IMR-90 (cell line): Measurements from ENCODE around the gene CDH12. TPM values are rescaled to one million over a fixed set of nuclear protein-coding genes. Genes with fewer than 3 reads are reported as not detected.

ENCODE experiments used
- ATAC-seq: fragments of 200-7000 bp; cut with Tn5 transposase; 2 replicates; pipeline ENCODE4 v1.9.1; 2020; ENCODE audit warnings: low read depth, mild to moderate bottlenecking, moderate library complexity
- BruUV-seq: library from RNA; stranded (reverse); fragments of 400-500 nt; replicated peaks from 2 replicates; lab custom pipeline; 2021; lab: Mats Ljungman, UMichigan
- CTCF ChIA-PET: fragments of 300-600 bp; formaldehyde crosslinking; extraction: SDS; loops from one replicate; lab custom pipeline; 2021; ENCODE audit warnings: antibody characterized with exemption; lab: Yijun Ruan, JAX
- POLR2A ChIA-PET: fragments of 300-600 bp; sonication (Branson Sonifier 250); formaldehyde crosslinking; loops from one replicate; lab custom pipeline; 2022; ENCODE audit warnings: antibody characterized with exemption; ENCODE audit not compliant: unreplicated experiment; lab: Charles Lee
- DNase-seq: peaks from one replicate; pipeline ENCODE4 v3.0.0; 2013
- H2AFZ ChIP-seq: replicated peaks from 2 replicates; pipeline ENCODE3; 2013; ENCODE audit warnings: low read length, mild to moderate bottlenecking; ENCODE audit not compliant: poor library complexity
- H2AK5ac ChIP-seq: 2 replicates; pipeline ENCODE4 v1.6.1; 2013; ENCODE audit warnings: low read depth, low read length, inconsistent platforms
- H2AK9ac ChIP-seq: replicated peaks from 2 replicates; pipeline ENCODE3; 2013; ENCODE audit warnings: mild to moderate bottlenecking, low read depth, low read length, moderate library complexity; ENCODE audit not compliant: poor library complexity
- H2BK120ac ChIP-seq: 2 replicates; pipeline ENCODE4 v1.6.1; 2013; ENCODE audit warnings: low read depth, low read length, inconsistent platforms
- H2BK15ac ChIP-seq: 3 replicates; pipeline ENCODE4 v1.6.1; 2013; ENCODE audit warnings: low read depth, low read length, inconsistent platforms
- H2BK20ac ChIP-seq: 2 replicates; pipeline ENCODE4 v1.6.1; 2013; ENCODE audit warnings: low read depth, mild to moderate bottlenecking, inconsistent platforms, low read length, moderate library complexity
- H2BK5ac ChIP-seq: 2 replicates; pipeline ENCODE4 v1.6.1; 2013; ENCODE audit warnings: mild to moderate bottlenecking, low read depth, low read length, inconsistent platforms; ENCODE audit not compliant: poor library complexity, severe bottlenecking
- H3K14ac ChIP-seq: replicated peaks from 2 replicates; pipeline ENCODE4 v1.6.1; 2013; ENCODE audit warnings: low read depth, low read length, inconsistent platforms
- H3K18ac ChIP-seq: 2 replicates; pipeline ENCODE4 v1.6.1; 2013; ENCODE audit warnings: low read depth, low read length, control low read depth
- H3K23ac ChIP-seq: 2 replicates; pipeline ENCODE4 v1.6.1; 2013; ENCODE audit warnings: low read depth, low read length, inconsistent platforms
- H3K27ac ChIP-seq: 2 replicates; pipeline ENCODE4 v1.5.1; 2013; ENCODE audit warnings: mild to moderate bottlenecking, control low read depth, low read length; ENCODE audit not compliant: insufficient read depth
- H3K27me3 ChIP-seq: 2 replicates; pipeline ENCODE4 v1.6.1; 2013; ENCODE audit warnings: low read length; ENCODE audit not compliant: control insufficient read depth, insufficient read depth
- H3K36me3 ChIP-seq: 2 replicates; pipeline ENCODE4 v1.6.1; 2013; ENCODE audit warnings: low read length, mixed read lengths; ENCODE audit not compliant: control insufficient read depth, insufficient read depth
- H3K4ac ChIP-seq: 2 replicates; pipeline ENCODE4 v1.6.1; 2013; ENCODE audit warnings: low read depth, low read length, inconsistent platforms
- H3K4me1 ChIP-seq: 2 replicates; pipeline ENCODE4 v1.6.1; 2013; ENCODE audit warnings: low read length, mixed read lengths; ENCODE audit not compliant: control insufficient read depth, insufficient read depth
- H3K4me2 ChIP-seq: 2 replicates; pipeline ENCODE4 v1.6.1; 2013; ENCODE audit warnings: low read depth, mild to moderate bottlenecking, control low read depth, low read length, moderate library complexity
- H3K4me3 ChIP-seq: 2 replicates; pipeline ENCODE4 v1.5.1; 2013; ENCODE audit warnings: low read depth, mild to moderate bottlenecking, control low read depth, low read length, moderate library complexity; ENCODE audit not compliant: insufficient read depth
- H3K56ac ChIP-seq: 2 replicates; pipeline ENCODE4 v1.6.1; 2013; ENCODE audit warnings: low read length, inconsistent platforms; ENCODE audit not compliant: insufficient read depth; ENCODE audit errors: extremely low read depth
- H3K79me1 ChIP-seq, 2 experiments: 2 replicates each; pipeline ENCODE4 v1.6.1; 2013; ENCODE audit warnings: low read length in 2 of 2, inconsistent platforms in 1 of 2, low read depth in 1 of 2
- H3K9ac ChIP-seq: 2 replicates; pipeline ENCODE4 v1.6.1; 2013; ENCODE audit warnings: low read depth, low read length, control low read depth
- H3K9me1 ChIP-seq: 2 replicates; pipeline ENCODE4 v1.6.1; 2013; ENCODE audit warnings: low read length, inconsistent platforms; ENCODE audit not compliant: insufficient read depth
- H3K9me3 ChIP-seq: 2 replicates; pipeline ENCODE4 v1.6.1; 2013; ENCODE audit warnings: low read length; ENCODE audit not compliant: control insufficient read depth, insufficient read depth
- H4K20me1 ChIP-seq: 2 replicates; pipeline ENCODE4 v1.6.1; 2013; ENCODE audit warnings: low read length, inconsistent platforms; ENCODE audit not compliant: insufficient read depth
- H4K5ac ChIP-seq: 2 replicates; pipeline ENCODE4 v1.6.1; 2013; ENCODE audit warnings: mild to moderate bottlenecking, low read depth, low read length, control low read depth
- H4K8ac ChIP-seq, 2 experiments: 2 replicates each; pipeline ENCODE4 v1.6.1; 2013; ENCODE audit warnings: low read depth in 2 of 2, low read length in 2 of 2, control low read depth in 1 of 2, inconsistent platforms in 1 of 2
- H4K91ac ChIP-seq: 2 replicates; pipeline ENCODE4 v1.6.1; 2013; ENCODE audit warnings: low read depth, low read length, inconsistent platforms; ENCODE audit not compliant: insufficient read depth
- MAFK ChIP-seq: IDR thresholded peaks from 2 replicates; pipeline ENCODE4 v1.6.1; 2012; ENCODE audit warnings: low read depth, low read length, improper control_type of control experiment
- RAD21 ChIP-seq: IDR thresholded peaks from 2 replicates; pipeline ENCODE4 v1.6.1; 2012; ENCODE audit warnings: low read length, improper control_type of control experiment
- RFX5 ChIP-seq: IDR thresholded peaks from 2 replicates; pipeline ENCODE4 v1.8.0; 2012; ENCODE audit warnings: low read depth, mild to moderate bottlenecking, low read length, moderate library complexity
- SMC3 ChIP-seq: fragments of 150-350 bp; IDR thresholded peaks from 2 replicates; pipeline ENCODE4 v1.6.1; 2016; ENCODE audit warnings: low read depth, mild to moderate bottlenecking, antibody characterized with exemption, low read length, moderate library complexity
- WGBS, 2 experiments: methylation state at CpG; one replicate each; pipeline versions ENCODE4 v1.1.5 to v1.1.7; 2013; ENCODE audit warnings: missing lambda C conversion rate in 2 of 2; ENCODE audit not compliant: insufficient read length in 1 of 2; ENCODE audit errors: extremely low coverage in 2 of 2; 5-methylcytosine and 5-hydroxymethylcytosine counted together
- dilution Hi-C: fragments of 300-500 bp; cut with HindIII; formaldehyde crosslinking; loops from one replicate; pipeline ENCODE4 v1.14.3; 2018; ENCODE audit warnings: low sequenced_read_pairs; ENCODE audit not compliant: unreplicated experiment
- in situ Hi-C: fragments of 300-500 bp; cut with MboI; formaldehyde crosslinking; loops from 3 replicates; pipeline ENCODE4 v1.14.3; 2019; ENCODE audit warnings: low sequenced_read_pairs, inconsistent platforms, mixed read lengths
- intact Hi-C: fragments of 100-400 bp; cut with micrococcal nuclease; formaldehyde crosslinking; loops from 2 replicates; pipeline ENCODE4 v1.10.0; 2022
- polyA plus RNA-seq, 3 experiments: library from polyadenylated mRNA; depleted of rRNA; stranded (reverse); fragments of >200 nt; gene quantifications; 2 replicates each; pipeline ENCODE4 v1.2.3, GENCODE V29; 2012; ENCODE audit warnings: low replicate concordance in 1 of 3
- total RNA-seq: library from RNA; depleted of rRNA; stranded (reverse); fragments of >200 nt; gene quantifications from 2 replicates; pipeline ENCODE4 v1.2.3, GENCODE V29; 2012
- TF ChIP-seq, protein P1 (sequence below): fragments of 150-350 bp; IDR thresholded peaks from 2 replicates; pipeline ENCODE4 v1.6.1; 2017; ENCODE audit warnings: mild to moderate bottlenecking, antibody characterized with exemption, low read length, low read depth
- TF ChIP-seq, protein P2 (sequence below): fragments of 150-350 bp; IDR thresholded peaks from 2 replicates; pipeline ENCODE4 v1.6.1; 2016; ENCODE audit warnings: low read depth, mild to moderate bottlenecking, low read length, moderate library complexity, borderline replicate concordance

CDH12 gene
- total and polyA plus RNA-seq, 2 of the 4 experiments (the other 2 are of a cell fraction), result not detected

DNA sequence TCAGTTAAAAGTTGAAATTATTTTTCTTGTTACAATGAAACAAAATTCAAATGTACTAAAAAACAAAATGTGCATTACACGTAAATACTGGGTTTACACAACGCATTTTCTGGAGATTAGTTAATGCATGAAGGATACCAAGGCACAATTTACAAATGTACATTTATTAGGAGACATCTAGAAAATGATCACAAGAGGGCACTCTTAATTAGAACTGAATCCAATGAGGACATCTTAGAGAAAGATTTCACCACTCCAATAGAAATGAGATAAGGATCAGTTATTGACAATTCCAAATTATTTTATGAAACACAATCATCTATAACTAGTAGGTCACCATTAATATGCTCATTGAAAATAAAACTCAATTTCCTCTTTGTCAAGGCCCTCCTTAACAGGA is 36.6 kb upstream of the CDH12 start:
- no peak for ATAC-seq
- dilution Hi-C loops (no loop called here), intact Hi-C loops (no loop called here), in situ Hi-C loops (no loop called here)
- Histone ChIP-seq H3K4ac (no peak overlapping the region), H2AK9ac (no peak overlapping the region), H3K23ac (no peak overlapping the region), H3K4me1 (no peaks in the 10 kb centered on the region), H4K20me1 (no peaks in the 10 kb centered on the region), H3K9me1 (no peaks in the 10 kb centered on the region), H4K91ac (no peak overlapping the region), H4K5ac (no peak overlapping the region), H3K36me3 (no peaks in the 10 kb centered on the region), H3K9me3 (peaks cover 3% of the 10 kb centered on the region; the same call in 1 of the 2 replicates), H2AK5ac (no peak overlapping the region), H4K8ac (no peak overlapping the region), H2BK5ac (no peak overlapping the region), H3K18ac (no peak overlapping the region), H3K27me3 (no peaks in the 10 kb centered on the region), H3K4me2 (no peak overlapping the region), H3K9ac (no peak overlapping the region), H3K79me1 (no peaks in the 10 kb centered on the region), H2BK20ac (no peak overlapping the region), H2AFZ (no peak overlapping the region), H2BK120ac (no peak overlapping the region), H2BK15ac (no peak overlapping the region), H3K4me3 (no peak overlapping the region), H3K56ac (no peak overlapping the region), H3K27ac (no peak overlapping the region), H3K14ac (no peak overlapping the region)
- no CpG with 5 or more reads among the region's 2 CpGs for WGBS, 2 experiments
- BruUV-seq, result no TSS peak
- no peak for DNase-seq
- POLR2A ChIA-PET, result no interaction called here
- TF ChIP-seq RAD21 (no peak), RFX5 (no peak), SMC3 (no peak), MAFK (no peak)
- TF ChIP-seq, protein P1, sequence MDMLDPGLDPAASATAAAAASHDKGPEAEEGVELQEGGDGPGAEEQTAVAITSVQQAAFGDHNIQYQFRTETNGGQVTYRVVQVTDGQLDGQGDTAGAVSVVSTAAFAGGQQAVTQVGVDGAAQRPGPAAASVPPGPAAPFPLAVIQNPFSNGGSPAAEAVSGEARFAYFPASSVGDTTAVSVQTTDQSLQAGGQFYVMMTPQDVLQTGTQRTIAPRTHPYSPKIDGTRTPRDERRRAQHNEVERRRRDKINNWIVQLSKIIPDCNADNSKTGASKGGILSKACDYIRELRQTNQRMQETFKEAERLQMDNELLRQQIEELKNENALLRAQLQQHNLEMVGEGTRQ, result no peak
- TF ChIP-seq, protein P2, sequence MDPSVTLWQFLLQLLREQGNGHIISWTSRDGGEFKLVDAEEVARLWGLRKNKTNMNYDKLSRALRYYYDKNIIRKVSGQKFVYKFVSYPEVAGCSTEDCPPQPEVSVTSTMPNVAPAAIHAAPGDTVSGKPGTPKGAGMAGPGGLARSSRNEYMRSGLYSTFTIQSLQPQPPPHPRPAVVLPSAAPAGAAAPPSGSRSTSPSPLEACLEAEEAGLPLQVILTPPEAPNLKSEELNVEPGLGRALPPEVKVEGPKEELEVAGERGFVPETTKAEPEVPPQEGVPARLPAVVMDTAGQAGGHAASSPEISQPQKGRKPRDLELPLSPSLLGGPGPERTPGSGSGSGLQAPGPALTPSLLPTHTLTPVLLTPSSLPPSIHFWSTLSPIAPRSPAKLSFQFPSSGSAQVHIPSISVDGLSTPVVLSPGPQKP, result no peak
- CTCF ChIA-PET, result no interaction called here
